HUES6 (cell line): Measurements from ENCODE around the gene CFH.
"Not testable (repeated sequence)": the region's sequence is repeated elsewhere in the genome, so short reads cannot be mapped to it uniquely, and the experiment has no call there.

Experiments
- H3K27ac ChIP-seq: 2 replicates; pipeline ENCODE4 v1.7.0; 2013; ENCODE audit warnings: low read depth, mild to moderate bottlenecking, low read length, inconsistent platforms
- H3K27me3 ChIP-seq: 2 replicates; pipeline ENCODE4 v1.6.1; 2013; ENCODE audit warnings: low read length; ENCODE audit not compliant: control insufficient read depth, insufficient read depth
- H3K36me3 ChIP-seq: 2 replicates; pipeline ENCODE4 v1.6.1; 2013; ENCODE audit warnings: low read length; ENCODE audit not compliant: control insufficient read depth, insufficient read depth
- H3K4me1 ChIP-seq: 2 replicates; pipeline ENCODE4 v1.6.1; 2013; ENCODE audit warnings: low read length; ENCODE audit not compliant: control insufficient read depth, insufficient read depth
- H3K4me3 ChIP-seq: 2 replicates; pipeline ENCODE4 v1.5.1; 2013; ENCODE audit warnings: low read depth, low read length
- H3K9ac ChIP-seq: one replicate; pipeline ENCODE4 v1.6.1; 2013; ENCODE audit warnings: mild to moderate bottlenecking, low read length
- H3K9me3 ChIP-seq: 2 replicates; pipeline ENCODE4 v1.6.1; 2013; ENCODE audit warnings: low read depth, low read length; ENCODE audit not compliant: control insufficient read depth, insufficient read depth

Gene CFH

GRCh38 chr1:196639291-196639690 is 12.6 kb upstream of the CFH start:
- H3K36me3 ChIP-seq, H3K9me3 ChIP-seq, H3K27me3 ChIP-seq, H3K27ac ChIP-seq, H3K4me1 ChIP-seq, H3K9ac ChIP-seq, H3K4me3 ChIP-seq: not testable (repeated sequence)

GRCh38 chr1:196640976-196641375 is 10.9 kb upstream of the CFH start:
- no peaks in the 10 kb centered on the region for H3K36me3 ChIP-seq
- H3K9ac ChIP-seq = no peak overlapping the region
- no peaks in the 10 kb centered on the region for H3K9me3 ChIP-seq
- no peak overlapping the region for H3K27ac ChIP-seq
- H3K4me1 ChIP-seq = no peaks in the 10 kb centered on the region
- H3K4me3 ChIP-seq = no peak overlapping the region
- no peaks in the 10 kb centered on the region for H3K27me3 ChIP-seq

DNA sequence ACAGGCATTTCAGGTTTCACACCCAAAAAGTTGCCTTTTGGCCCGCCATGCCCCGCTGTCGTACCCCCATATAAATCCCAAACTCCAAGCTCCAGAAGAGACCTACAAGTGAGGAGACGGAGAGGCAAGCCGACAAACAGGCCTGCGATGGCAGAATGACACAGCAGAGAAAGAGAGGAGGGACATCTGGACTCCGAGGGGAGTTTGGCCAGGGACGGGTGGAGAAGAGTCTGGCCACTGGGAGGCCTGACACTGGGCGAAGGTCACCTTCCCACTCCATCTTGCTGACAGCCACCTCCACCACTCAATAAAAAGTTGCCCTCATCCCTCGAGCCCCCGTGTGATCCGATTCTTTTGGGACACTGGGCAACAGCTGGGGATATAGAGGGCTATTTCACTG is 1.9 kb upstream of the CFH start:
- H3K9ac ChIP-seq = no peak overlapping the region
- H3K9me3 ChIP-seq = no peaks in the 10 kb centered on the region
- H3K4me3 ChIP-seq = peak overlapping the region; percentile 52
- no peak overlapping the region for H3K27ac ChIP-seq
- no peaks in the 10 kb centered on the region for H3K27me3 ChIP-seq
- no peaks in the 10 kb centered on the region for H3K4me1 ChIP-seq
- no peaks in the 10 kb centered on the region for H3K36me3 ChIP-seq

DNA sequence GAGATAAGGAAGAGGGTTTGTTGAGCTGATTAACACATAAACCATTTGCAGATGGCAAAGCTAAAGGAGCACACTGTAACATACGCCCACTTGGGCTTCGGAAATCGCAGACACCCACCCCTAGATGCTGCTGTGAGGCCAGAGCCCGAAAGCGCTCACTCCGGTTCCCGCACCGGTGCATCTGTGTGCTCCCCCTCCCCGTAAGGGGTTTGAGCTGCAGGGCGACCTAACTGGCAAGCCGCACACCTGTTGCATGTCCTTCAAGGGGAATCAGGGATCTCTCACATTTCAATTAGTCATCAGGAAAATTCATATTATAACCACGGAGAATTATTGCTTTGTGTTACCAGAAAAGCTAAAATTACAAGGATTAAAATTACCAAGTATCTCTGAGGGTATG is 1.4 kb upstream of the CFH start:
- no peaks in the 10 kb centered on the region for H3K36me3 ChIP-seq
- no peaks in the 10 kb centered on the region for H3K4me1 ChIP-seq
- H3K27me3 ChIP-seq = no peaks in the 10 kb centered on the region
- H3K27ac ChIP-seq = no peak overlapping the region
- no peaks in the 10 kb centered on the region for H3K9me3 ChIP-seq
- no peak overlapping the region for H3K9ac ChIP-seq
- H3K4me3 ChIP-seq = peak overlapping the region; percentile 52

DNA sequence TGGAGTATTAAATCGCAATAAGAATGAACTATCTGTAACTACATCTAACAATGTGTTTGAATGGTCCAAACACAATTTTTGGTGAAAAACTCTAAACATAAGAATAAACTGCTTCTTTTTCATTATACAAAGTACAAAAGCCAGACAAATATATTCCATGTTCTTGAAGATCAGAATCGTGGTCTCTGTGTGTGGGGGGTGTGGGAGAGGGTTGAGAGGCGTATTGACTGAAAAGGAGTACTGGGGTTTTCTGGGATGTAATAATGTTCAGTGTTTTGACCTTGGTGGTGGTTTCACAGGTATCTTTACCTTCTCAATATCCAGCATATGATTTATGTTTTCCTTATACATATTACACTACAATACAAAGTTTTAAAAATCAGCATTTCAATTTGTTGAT is 764 bp upstream of the CFH start:
- no peak overlapping the region for H3K27ac ChIP-seq

DNA sequence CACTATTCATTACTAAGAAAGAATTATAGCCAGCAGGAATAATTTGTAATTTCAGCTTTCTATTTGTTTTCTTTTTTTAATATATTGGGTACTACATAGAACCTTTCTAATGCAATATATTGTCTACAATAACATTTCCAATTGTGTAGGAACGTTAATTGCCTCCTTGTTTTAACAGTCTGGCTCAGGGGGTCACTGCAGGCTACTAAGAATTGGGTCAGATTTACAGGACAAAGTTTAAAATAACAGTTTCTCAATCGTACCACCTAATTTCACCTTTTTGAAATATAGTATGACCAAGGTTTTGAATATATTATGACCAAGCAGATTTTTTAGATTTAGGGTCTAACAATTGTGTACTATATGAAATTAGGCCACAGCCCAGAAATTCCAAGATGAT is 2.4 kb downstream of the CFH start:
- Histone ChIP-seq H3K27me3 (no peaks in the 10 kb centered on the region), H3K9me3 (no peaks in the 10 kb centered on the region), H3K4me1 (no peaks in the 10 kb centered on the region), H3K4me3 (no peak overlapping the region), H3K27ac (no peak overlapping the region), H3K36me3 (no peaks in the 10 kb centered on the region), H3K9ac (no peak overlapping the region)

More for the DNA sequence above, 764 bp upstream of the CFH start:
- Histone ChIP-seq H3K36me3 (no peaks in the 10 kb centered on the region), H3K4me1 (no peaks in the 10 kb centered on the region), H3K9ac (no peak overlapping the region), H3K9me3 (no peaks in the 10 kb centered on the region), H3K4me3 (no peak overlapping the region), H3K27me3 (no peaks in the 10 kb centered on the region)

DNA sequence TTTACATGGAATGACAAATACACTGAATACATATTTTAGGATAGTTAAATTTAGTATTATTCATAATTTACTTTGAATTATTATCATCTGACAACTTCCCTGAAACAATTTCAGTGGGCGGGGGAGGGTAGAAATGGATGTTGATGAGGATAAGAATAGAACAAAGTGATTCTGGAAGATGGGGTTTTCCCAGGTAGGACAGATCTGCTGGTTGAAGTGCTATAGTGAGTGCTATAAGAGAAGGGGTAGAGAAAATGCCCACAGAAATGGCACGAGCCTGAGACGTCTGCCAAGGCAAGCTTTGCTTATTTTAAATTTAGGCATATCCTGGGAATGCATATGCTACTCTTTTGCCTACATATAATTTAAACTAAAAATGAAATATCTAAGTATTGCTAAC is 3.2 kb downstream of the CFH start:
- Histone ChIP-seq H3K4me1 (no peaks in the 10 kb centered on the region), H3K27me3 (no peaks in the 10 kb centered on the region), H3K4me3 (no peak overlapping the region), H3K9ac (no peak overlapping the region), H3K27ac (no peak overlapping the region), H3K36me3 (no peaks in the 10 kb centered on the region), H3K9me3 (no peaks in the 10 kb centered on the region)

- H3K4me1 ChIP-seq = no peaks in the 10 kb centered on the region
- no peak overlapping the region for H3K9ac ChIP-seq
- H3K36me3 ChIP-seq = no peaks in the 10 kb centered on the region
- H3K27me3 ChIP-seq = no peaks in the 10 kb centered on the region
- H3K27ac ChIP-seq = no peak overlapping the region
- no peaks in the 10 kb centered on the region for H3K9me3 ChIP-seq
- no peak overlapping the region for H3K4me3 ChIP-seq
Measured at GRCh38 chr1:196655494-196655893, 3.7 kb downstream of the CFH start.

GRCh38 chr1:196659471-196659870 is 7.6 kb downstream of the CFH start:
- no peaks in the 10 kb centered on the region for H3K27me3 ChIP-seq
- H3K36me3 ChIP-seq = no peaks in the 10 kb centered on the region
- no peak overlapping the region for H3K27ac ChIP-seq
- H3K4me1 ChIP-seq = no peaks in the 10 kb centered on the region
- no peaks in the 10 kb centered on the region for H3K9me3 ChIP-seq
- H3K4me3 ChIP-seq = no peak overlapping the region
- no peak overlapping the region for H3K9ac ChIP-seq

DNA sequence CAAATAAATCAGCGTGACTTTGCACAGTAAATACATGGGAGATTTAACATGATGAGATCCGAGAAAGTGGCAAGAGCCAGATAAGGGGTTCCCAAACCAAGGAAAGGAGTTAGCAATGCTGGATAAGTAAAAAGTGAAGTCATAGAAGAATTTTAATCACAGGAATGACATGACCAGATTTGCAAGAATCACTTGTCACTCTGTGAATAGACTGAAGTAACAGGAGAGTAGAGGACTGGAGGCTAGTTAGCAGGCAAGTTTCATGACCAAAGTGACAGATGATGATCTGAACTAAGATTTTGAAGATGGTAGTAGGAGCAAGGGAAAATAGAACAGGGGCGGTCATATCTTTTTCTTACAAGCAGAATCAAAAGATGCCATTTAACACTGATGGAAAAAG is 8.4 kb downstream of the CFH start:
- Histone ChIP-seq H3K4me3 (no peak overlapping the region), H3K27me3 (no peaks in the 10 kb centered on the region), H3K27ac (no peak overlapping the region), H3K36me3 (no peaks in the 10 kb centered on the region), H3K9me3 (no peaks in the 10 kb centered on the region), H3K4me1 (no peaks in the 10 kb centered on the region), H3K9ac (no peak overlapping the region)

- no peaks in the 10 kb centered on the region for H3K36me3 ChIP-seq
- H3K27ac ChIP-seq = no peak overlapping the region
- H3K4me3 ChIP-seq = no peak overlapping the region
- no peaks in the 10 kb centered on the region for H3K9me3 ChIP-seq
- H3K4me1 ChIP-seq = no peaks in the 10 kb centered on the region
- no peaks in the 10 kb centered on the region for H3K27me3 ChIP-seq
- H3K9ac ChIP-seq = no peak overlapping the region
Measured at GRCh38 chr1:196660852-196661251, 9.0 kb downstream of the CFH start.

GRCh38 chr1:196661345-196661744 is 9.5 kb downstream of the CFH start:
- Histone ChIP-seq H3K36me3 (no peaks in the 10 kb centered on the region), H3K27ac (no peak overlapping the region), H3K9me3 (no peaks in the 10 kb centered on the region), H3K9ac (no peak overlapping the region), H3K4me3 (no peak overlapping the region), H3K4me1 (no peaks in the 10 kb centered on the region), H3K27me3 (no peaks in the 10 kb centered on the region)
